ENCODE results near the gene PIP5K1B.

The PIP5K1B gene

GRCh38 chr9:68951879-68952659 is 247.0 kb downstream of the PIP5K1B start:
- no peaks in the 10 kb centered on the region for H3K9me3 ChIP-seq (ENCODE audit: control insufficient read depth, low read length)
- H3K36me3 ChIP-seq (ENCODE audit: control insufficient read depth, insufficient read depth, low read length): no peaks in the 10 kb centered on the region
- no peak overlapping the region for H3K27ac ChIP-seq (ENCODE audit: low read depth, low read length, severe bottlenecking)
- H3K4me1 ChIP-seq (ENCODE audit: control insufficient read depth, insufficient read depth, low read length, poor library complexity, severe bottlenecking): no peaks in the 10 kb centered on the region
- no peak overlapping the region for H3K4me3 ChIP-seq (ENCODE audit: extremely low read depth, insufficient read depth, low read length, poor library complexity, severe bottlenecking)
- WGBS, 2 experiments (ENCODE audit: insufficient coverage in 2 of 2): 83 to 98% methylated on average over 1 to 3 of the region's 8 CpGs

GRCh38 chr9:68953771-68954170 is 248.7 kb downstream of the PIP5K1B start:
- Histone ChIP-seq H3K4me3 (ENCODE audit: extremely low read depth, insufficient read depth, low read length, poor library complexity, severe bottlenecking) (no peak overlapping the region), H3K4me1 (ENCODE audit: control insufficient read depth, insufficient read depth, low read length, poor library complexity, severe bottlenecking) (no peaks in the 10 kb centered on the region), H3K36me3 (ENCODE audit: control insufficient read depth, insufficient read depth, low read length) (no peaks in the 10 kb centered on the region), H3K27ac (ENCODE audit: low read depth, low read length, severe bottlenecking) (no peak overlapping the region), H3K9me3 (ENCODE audit: control insufficient read depth, low read length) (no peaks in the 10 kb centered on the region)
- WGBS, 2 experiments (ENCODE audit: insufficient coverage in 2 of 2): no CpG with 5 or more reads among the region's 1 CpG

- H3K36me3 ChIP-seq (ENCODE audit: control insufficient read depth, insufficient read depth, low read length): no peaks in the 10 kb centered on the region
- WGBS, 2 experiments (ENCODE audit: insufficient coverage in 2 of 2): no CpG with 5 or more reads among the region's 4 CpGs
- H3K4me3 ChIP-seq (ENCODE audit: extremely low read depth, insufficient read depth, low read length, poor library complexity, severe bottlenecking): no peak overlapping the region
- H3K4me1 ChIP-seq (ENCODE audit: control insufficient read depth, insufficient read depth, low read length, poor library complexity, severe bottlenecking): no peaks in the 10 kb centered on the region
- H3K9me3 ChIP-seq (ENCODE audit: control insufficient read depth, low read length): no peaks in the 10 kb centered on the region
- H3K27ac ChIP-seq (ENCODE audit: low read depth, low read length, severe bottlenecking): no peak overlapping the region
Measured at GRCh38 chr9:68955330-68955729, 250.3 kb downstream of the PIP5K1B start.

- H3K4me1 ChIP-seq (ENCODE audit: control insufficient read depth, insufficient read depth, low read length, poor library complexity, severe bottlenecking): no peaks in the 10 kb centered on the region
- WGBS, 2 experiments (ENCODE audit: insufficient coverage in 2 of 2): 86 to 100% methylated on average over 1 of the region's 1 CpG
- no peaks in the 10 kb centered on the region for H3K36me3 ChIP-seq (ENCODE audit: control insufficient read depth, insufficient read depth, low read length)
- no peaks in the 10 kb centered on the region for H3K9me3 ChIP-seq (ENCODE audit: control insufficient read depth, low read length)
- no peak overlapping the region for H3K4me3 ChIP-seq (ENCODE audit: extremely low read depth, insufficient read depth, low read length, poor library complexity, severe bottlenecking)
- no peak overlapping the region for H3K27ac ChIP-seq (ENCODE audit: low read depth, low read length, severe bottlenecking)
Measured at GRCh38 chr9:68957479-68957878, 252.4 kb downstream of the PIP5K1B start.

- Histone ChIP-seq H3K36me3 (ENCODE audit: control insufficient read depth, insufficient read depth, low read length) (no peaks in the 10 kb centered on the region), H3K4me1 (ENCODE audit: control insufficient read depth, insufficient read depth, low read length, poor library complexity, severe bottlenecking) (no peaks in the 10 kb centered on the region), H3K27ac (ENCODE audit: low read depth, low read length, severe bottlenecking) (no peak overlapping the region), H3K9me3 (ENCODE audit: control insufficient read depth, low read length) (no peaks in the 10 kb centered on the region), H3K4me3 (ENCODE audit: extremely low read depth, insufficient read depth, low read length, poor library complexity, severe bottlenecking) (no peak overlapping the region)
- WGBS, 2 experiments (ENCODE audit: insufficient coverage in 2 of 2): 94 to 100% methylated on average over 2 of the region's 4 CpGs
Measured at GRCh38 chr9:68961587-68961986, 256.5 kb downstream of the PIP5K1B start.

GRCh38 chr9:68963416-68963815 is 258.4 kb downstream of the PIP5K1B start:
- H3K27ac ChIP-seq (ENCODE audit: low read depth, low read length, severe bottlenecking): no peak overlapping the region
- no peaks in the 10 kb centered on the region for H3K36me3 ChIP-seq (ENCODE audit: control insufficient read depth, insufficient read depth, low read length)
- H3K9me3 ChIP-seq (ENCODE audit: control insufficient read depth, low read length): no peaks in the 10 kb centered on the region
- WGBS, 2 experiments (ENCODE audit: insufficient coverage in 2 of 2): 80% methylated on average over 1 of the region's 3 CpGs; no CpG with 5 or more reads in 1 of the 2 experiments
- no peaks in the 10 kb centered on the region for H3K4me1 ChIP-seq (ENCODE audit: control insufficient read depth, insufficient read depth, low read length, poor library complexity, severe bottlenecking)
- H3K4me3 ChIP-seq (ENCODE audit: extremely low read depth, insufficient read depth, low read length, poor library complexity, severe bottlenecking): no peak overlapping the region

- 100% methylated on average over 1 of the region's 3 CpGs; no CpG with 5 or more reads in 1 of the 2 experiments for WGBS, 2 experiments (ENCODE audit: insufficient coverage in 2 of 2)
- Histone ChIP-seq H3K4me3 (ENCODE audit: extremely low read depth, insufficient read depth, low read length, poor library complexity, severe bottlenecking) (no peak overlapping the region), H3K36me3 (ENCODE audit: control insufficient read depth, insufficient read depth, low read length) (no peaks in the 10 kb centered on the region), H3K9me3 (ENCODE audit: control insufficient read depth, low read length) (no peaks in the 10 kb centered on the region), H3K27ac (ENCODE audit: low read depth, low read length, severe bottlenecking) (no peak overlapping the region), H3K4me1 (ENCODE audit: control insufficient read depth, insufficient read depth, low read length, poor library complexity, severe bottlenecking) (no peaks in the 10 kb centered on the region)
Measured at GRCh38 chr9:68964102-68964541, 259.1 kb downstream of the PIP5K1B start.

- Histone ChIP-seq H3K27ac (ENCODE audit: low read depth, low read length, severe bottlenecking) (no peak overlapping the region), H3K4me1 (ENCODE audit: control insufficient read depth, insufficient read depth, low read length, poor library complexity, severe bottlenecking) (no peaks in the 10 kb centered on the region), H3K9me3 (ENCODE audit: control insufficient read depth, low read length) (no peaks in the 10 kb centered on the region), H3K4me3 (ENCODE audit: extremely low read depth, insufficient read depth, low read length, poor library complexity, severe bottlenecking) (no peak overlapping the region), H3K36me3 (ENCODE audit: control insufficient read depth, insufficient read depth, low read length) (no peaks in the 10 kb centered on the region)
- WGBS, 2 experiments (ENCODE audit: insufficient coverage in 2 of 2): 83 to 94% methylated on average over 1 to 2 of the region's 3 CpGs
Measured at GRCh38 chr9:68964765-68965164, 259.7 kb downstream of the PIP5K1B start.

- no peak overlapping the region for H3K4me3 ChIP-seq (ENCODE audit: extremely low read depth, insufficient read depth, low read length, poor library complexity, severe bottlenecking)
- WGBS, 2 experiments (ENCODE audit: insufficient coverage in 2 of 2): no CpG with 5 or more reads among the region's 1 CpG
- no peaks in the 10 kb centered on the region for H3K36me3 ChIP-seq (ENCODE audit: control insufficient read depth, insufficient read depth, low read length)
- H3K27ac ChIP-seq (ENCODE audit: low read depth, low read length, severe bottlenecking): no peak overlapping the region
- no peaks in the 10 kb centered on the region for H3K4me1 ChIP-seq (ENCODE audit: control insufficient read depth, insufficient read depth, low read length, poor library complexity, severe bottlenecking)
- H3K9me3 ChIP-seq (ENCODE audit: control insufficient read depth, low read length): no peaks in the 10 kb centered on the region
Measured at GRCh38 chr9:68966496-68966944, 261.5 kb downstream of the PIP5K1B start.

GRCh38 chr9:68967800-68968199 is 262.8 kb downstream of the PIP5K1B start:
- WGBS, 2 experiments (ENCODE audit: insufficient coverage in 2 of 2): 75% methylated on average over 1 of the region's 1 CpG; no CpG with 5 or more reads in 1 of the 2 experiments
- Histone ChIP-seq H3K4me3 (ENCODE audit: extremely low read depth, insufficient read depth, low read length, poor library complexity, severe bottlenecking) (no peak overlapping the region), H3K4me1 (ENCODE audit: control insufficient read depth, insufficient read depth, low read length, poor library complexity, severe bottlenecking) (no peaks in the 10 kb centered on the region), H3K36me3 (ENCODE audit: control insufficient read depth, insufficient read depth, low read length) (no peaks in the 10 kb centered on the region), H3K27ac (ENCODE audit: low read depth, low read length, severe bottlenecking) (no peak overlapping the region), H3K9me3 (ENCODE audit: control insufficient read depth, low read length) (no peaks in the 10 kb centered on the region)

- Histone ChIP-seq H3K36me3 (ENCODE audit: control insufficient read depth, insufficient read depth, low read length) (no peaks in the 10 kb centered on the region), H3K4me3 (ENCODE audit: extremely low read depth, insufficient read depth, low read length, poor library complexity, severe bottlenecking) (no peak overlapping the region), H3K4me1 (ENCODE audit: control insufficient read depth, insufficient read depth, low read length, poor library complexity, severe bottlenecking) (no peaks in the 10 kb centered on the region), H3K27ac (ENCODE audit: low read depth, low read length, severe bottlenecking) (no peak overlapping the region), H3K9me3 (ENCODE audit: control insufficient read depth, low read length) (no peaks in the 10 kb centered on the region)
- 75 to 88% methylated on average over 1 to 3 of the region's 4 CpGs for WGBS, 2 experiments (ENCODE audit: insufficient coverage in 2 of 2)
Measured at GRCh38 chr9:68969538-68969937, 264.5 kb downstream of the PIP5K1B start.
